ENCODE data around the gene DBNDD1. TPM values are rescaled to one million over a fixed set of nuclear protein-coding genes. Genes with fewer than 3 reads are reported as not detected.
"Not testable (repeated sequence)": the region's sequence is repeated elsewhere in the genome, so short reads cannot be mapped to it uniquely, and the experiment has no call there.

The DBNDD1 gene
- total and polyA plus RNA-seq, 8 donors, result 6.2 to 12.9 (median 9.5) TPM

DNA sequence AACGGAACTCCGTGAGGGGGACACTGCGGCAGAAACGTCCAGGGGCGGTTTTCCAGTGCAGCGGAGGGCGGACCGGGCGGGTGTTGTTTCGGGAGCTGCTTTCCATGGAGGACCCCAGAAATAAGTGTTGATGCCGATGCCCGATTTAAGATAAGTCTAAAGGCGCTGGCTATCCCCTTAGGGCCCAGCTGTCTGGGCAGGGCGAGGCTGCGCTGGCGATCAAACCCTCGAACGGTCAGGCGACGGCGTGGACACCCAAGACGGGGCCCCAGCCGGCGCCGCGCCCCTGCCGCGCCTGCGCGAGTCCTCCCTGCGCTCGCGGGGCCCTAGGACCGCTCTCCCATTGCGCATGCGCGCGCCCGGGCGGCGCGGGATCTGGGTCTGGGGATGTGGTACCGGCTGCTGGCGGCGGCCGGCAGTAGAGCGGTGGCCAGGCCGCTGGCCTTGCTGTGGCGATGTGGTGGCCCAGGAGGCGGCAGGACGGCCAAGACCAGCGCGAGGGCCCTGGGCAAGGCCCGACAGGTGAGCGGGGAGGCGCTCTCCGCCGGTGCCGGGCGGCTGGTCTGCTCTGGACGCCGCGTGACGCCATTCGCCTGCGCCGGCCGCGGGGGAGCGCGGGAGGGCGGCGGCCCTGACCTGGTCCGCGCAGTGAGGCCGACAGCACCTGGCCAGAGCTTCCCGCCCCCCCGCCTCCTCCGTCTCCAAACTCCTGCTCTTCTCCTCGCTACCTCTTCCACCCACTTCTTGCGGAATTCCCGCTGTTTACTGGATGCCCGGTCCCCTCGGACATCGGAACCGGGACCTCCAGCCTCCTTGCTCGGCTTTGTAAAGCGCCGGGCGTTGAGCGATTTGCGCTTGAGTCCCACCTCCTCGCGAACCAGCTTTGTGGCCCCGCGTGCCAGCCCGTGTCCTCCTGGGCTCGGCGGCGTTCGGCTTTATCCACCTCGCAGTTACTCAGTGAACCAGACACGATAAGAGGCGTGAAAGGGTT is 46.7 kb downstream of the DBNDD1 start:
- no peak for FAIRE-seq
- Histone ChIP-seq H3K9me3 (no peaks in the 10 kb centered on the region), H3K27ac (peak overlapping the region; percentile 83 to 93 (median 88)), H3K36me3 (no peaks in the 10 kb centered on the region), H3K4me3 (peak overlapping the region; percentile 49 to 99 (median 78)), H3K27me3 (no peaks in the 10 kb centered on the region), H3K4me1 (peaks cover 3 to 26% (median 7%) of the 10 kb centered on the region in 3 donors)
- DNase-seq, result peak; percentile 88 to 99 (median 94)
- peak; percentile 92 to 99 (median 98) for ATAC-seq
- intact Hi-C loops (cut with DNase I), result no loop called here
- WGBS, 2 donors, result 0 to 1% methylated on average over 68 to 104 of the region's 104 CpGs
- no peak for TF ChIP-seq CTCF (IDR thresholded peaks at IDR 0.05)

DNA sequence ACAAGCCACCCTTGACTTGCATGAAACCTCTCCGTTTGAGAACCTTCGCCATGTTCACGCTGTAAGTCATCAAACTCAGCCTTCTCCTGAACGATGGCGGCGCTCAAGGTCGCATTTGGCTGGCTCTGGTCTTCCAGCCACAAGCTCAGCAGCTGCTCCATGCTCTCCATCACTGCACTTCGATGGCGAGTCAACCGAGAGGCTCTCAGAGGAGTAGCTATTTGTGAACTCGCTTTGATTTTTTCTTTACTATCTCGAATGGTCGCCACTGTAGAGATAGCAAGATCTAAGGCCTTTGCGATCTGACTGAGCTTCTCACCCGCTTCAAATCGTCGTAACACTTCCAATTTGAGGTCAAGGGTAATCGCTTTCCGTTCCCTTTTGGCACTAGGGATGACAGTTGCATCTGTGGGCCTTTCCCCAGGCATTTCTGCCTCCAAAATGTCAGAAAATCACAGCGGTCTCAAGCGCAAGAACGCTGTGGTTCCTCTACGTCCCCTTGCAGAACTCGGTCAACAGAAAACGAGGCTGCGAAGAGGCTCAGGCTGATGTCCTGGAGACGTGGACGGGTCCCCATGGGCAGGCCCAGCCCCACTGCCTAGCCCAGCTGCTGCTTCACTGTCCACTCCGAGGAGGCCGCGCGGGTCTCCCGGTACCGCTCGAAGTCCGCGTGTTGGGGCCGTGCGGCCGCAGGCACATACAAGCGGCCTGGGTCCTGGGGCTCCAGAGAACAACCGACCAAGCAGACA is 47.6 kb downstream of the DBNDD1 start:
- DNase-seq (peak in 5 of 6 donors; percentile 36 to 82 (median 49)), ATAC-seq (peak; percentile 18 to 43 (median 32)), FAIRE-seq (no peak)
- Histone ChIP-seq H3K27me3 (no peaks in the 10 kb centered on the region), H3K4me1 (peaks cover 3 to 26% (median 7%) of the 10 kb centered on the region in 3 donors), H3K9me3 (no peaks in the 10 kb centered on the region), H3K4me3 (peak overlapping the region; percentile 49 to 99 (median 78)), H3K36me3 (no peaks in the 10 kb centered on the region), H3K27ac (peak overlapping the region; percentile 83 to 93 (median 88))
- WGBS, 2 donors, result 33 to 35% methylated on average over 42 of the region's 42 CpGs
- TF ChIP-seq CTCF (IDR thresholded peaks at IDR 0.05), result no peak
- intact Hi-C loops (cut with DNase I), result no loop called here

DNA sequence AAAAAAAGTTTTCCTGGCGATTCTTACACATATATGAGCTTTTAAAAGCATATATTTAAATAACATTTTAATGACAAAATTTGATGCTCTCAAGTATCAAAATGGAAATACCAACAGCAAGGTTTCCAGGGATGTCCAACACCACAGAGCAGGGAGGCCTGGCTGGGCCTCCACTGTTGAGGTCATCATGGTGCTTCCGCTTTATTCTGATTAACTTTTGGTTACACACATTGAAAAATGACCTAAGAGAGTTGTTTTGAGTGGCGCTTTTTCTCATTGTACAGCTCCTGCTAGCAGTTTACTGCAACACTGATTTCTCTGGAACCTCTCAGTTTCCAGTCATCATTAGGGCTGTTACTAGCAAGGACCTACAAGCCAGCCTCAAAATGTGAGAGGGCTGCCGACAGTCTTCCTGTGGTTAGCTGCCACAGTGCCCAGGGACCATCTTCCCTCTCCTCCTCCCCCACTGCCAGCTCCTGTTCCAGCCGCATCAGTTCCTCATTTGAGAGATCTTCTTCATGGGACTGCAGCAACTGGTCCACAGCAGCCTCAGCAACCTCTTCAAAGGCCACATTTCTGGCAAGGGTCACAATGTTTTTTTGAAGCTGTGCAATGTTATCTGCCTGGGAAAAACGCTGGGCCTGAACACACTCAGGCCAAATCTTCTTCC is 49.4 kb downstream of the DBNDD1 start:
- TF ChIP-seq CTCF (IDR thresholded peaks at IDR 0.05), result no peak
- no peaks in the 10 kb centered on the region for H3K9me3 ChIP-seq
- 94 to 97% methylated on average over 6 of the region's 6 CpGs for WGBS, 2 donors
- ATAC-seq (no peak), FAIRE-seq (no peak), DNase-seq (no peak)
- peaks cover 3 to 26% (median 7%) of the 10 kb centered on the region in 3 donors for H3K4me1 ChIP-seq
- no peak overlapping the region for H3K4me3 ChIP-seq
- intact Hi-C loops (cut with DNase I), result no loop called here
- no peak overlapping the region for H3K27ac ChIP-seq
- H3K36me3 ChIP-seq, result no peaks in the 10 kb centered on the region
- no peaks in the 10 kb centered on the region for H3K27me3 ChIP-seq

GRCh38 chr16:89968074-89968473 is 51.2 kb downstream of the DBNDD1 start:
- DNase-seq; intact Hi-C loops (cut with DNase I); H3K36me3 ChIP-seq; ATAC-seq; H3K27me3 ChIP-seq; H3K4me3 ChIP-seq; H3K9me3 ChIP-seq; FAIRE-seq; H3K27ac ChIP-seq: not testable (repeated sequence)
- WGBS, 2 donors, result 86 to 88% methylated on average over 11 of the region's 11 CpGs
- peaks cover 0 to 14% (median 7%) of the 10 kb centered on the region in 3 donors for H3K4me1 ChIP-seq

GRCh38 chr16:89967436-89967835 is 51.8 kb downstream of the DBNDD1 start:
- H3K36me3 ChIP-seq; DNase-seq; H3K9me3 ChIP-seq; H3K4me3 ChIP-seq; FAIRE-seq; ATAC-seq; H3K27ac ChIP-seq; intact Hi-C loops (cut with DNase I); H3K27me3 ChIP-seq: not testable (repeated sequence)
- WGBS, 2 donors, result 82 to 88% methylated on average over 5 of the region's 5 CpGs
- H3K4me1 ChIP-seq, result peaks cover 0 to 14% (median 7%) of the 10 kb centered on the region in 3 donors

Data from pancreas (tissue), 10 donors.